Nucleus accumbens (tissue), 56 donors: ENCODE measurements around the gene OR10H2.
"Not testable (repeated sequence)": the region's sequence is repeated elsewhere in the genome, so short reads cannot be mapped to it uniquely, and the experiment has no call there.

Experiments
- DNase-seq, 56 donors: peaks; one replicate each; lab custom pipeline; 2025; lab: John Stamatoyannopoulos, UW

The OR10H2 gene

GRCh38 chr19:15759962-15760565 is 32.2 kb downstream of the OR10H2 start:
- DNase-seq, result no peak

GRCh38 chr19:15769586-15769985 is 41.8 kb downstream of the OR10H2 start:
- no peak for DNase-seq

GRCh38 chr19:15774159-15774558 is 46.3 kb downstream of the OR10H2 start:
- not testable (repeated sequence) for DNase-seq

- DNase-seq, result no peak
These were observed 47.4 kb downstream of the OR10H2 start for GRCh38 chr19:15775249-15775648.

- DNase-seq, result no peak
These were observed 48.4 kb downstream of the OR10H2 start for GRCh38 chr19:15776264-15776663.

- DNase-seq, result no peak
These were observed 49.5 kb downstream of the OR10H2 start for GRCh38 chr19:15776991-15777970.
